Ishikawa (cell line): ENCODE data around the gene MXD3.

ENCODE experiments used
- CEBPB ChIP-seq: IDR thresholded peaks from 2 replicates; pipeline ENCODE4 v1.6.1; 2012
- CREB1 ChIP-seq: IDR thresholded peaks from 2 replicates; pipeline ENCODE4 v1.6.1; 2012; ENCODE audit warnings: low read depth
- EGR1 ChIP-seq: IDR thresholded peaks from 2 replicates; pipeline ENCODE4 v1.6.1; 2012
- EP300 ChIP-seq: IDR thresholded peaks from 2 replicates; pipeline ENCODE4 v1.6.1; 2012; ENCODE audit warnings: borderline replicate concordance
- FOXM1 ChIP-seq: IDR thresholded peaks from 2 replicates; pipeline ENCODE4 v1.6.1; 2012; ENCODE audit warnings: low read depth, borderline replicate concordance
- NFIC ChIP-seq: IDR thresholded peaks from 2 replicates; pipeline ENCODE4 v1.6.1; 2012
- RAD21 ChIP-seq: IDR thresholded peaks from 2 replicates; pipeline ENCODE4 v1.6.1; 2012; ENCODE audit warnings: low read depth
- REST ChIP-seq: IDR thresholded peaks from 2 replicates; pipeline ENCODE4 v1.6.1; 2012; ENCODE audit warnings: low read depth, mild to moderate bottlenecking
- TAF1 ChIP-seq: IDR thresholded peaks from 2 replicates; pipeline ENCODE4 v1.6.1; 2012; ENCODE audit warnings: low read depth, mild to moderate bottlenecking
- USF1 ChIP-seq: IDR thresholded peaks from 2 replicates; pipeline ENCODE4 v1.6.1; 2012
- YY1 ChIP-seq: IDR thresholded peaks from 2 replicates; pipeline ENCODE4 v1.6.1; 2012; ENCODE audit warnings: low read depth
- ZBTB7A ChIP-seq: IDR thresholded peaks from 2 replicates; pipeline ENCODE4 v1.6.1; 2012; ENCODE audit warnings: low read depth

GRCh38 chr5:177300951-177301350, 10.7 kb downstream of the MXD3 start:
- TF ChIP-seq REST (no peak), CEBPB (no peak), EP300 (no peak), RAD21 (no peak), USF1 (no peak), ZBTB7A (no peak), YY1 (no peak), FOXM1 (no peak), NFIC (no peak), CREB1 (no peak), TAF1 (no peak), EGR1 (no peak)
